ENCODE data around the gene THAP4. TPM values are rescaled to one million over a fixed set of nuclear protein-coding genes. Genes with fewer than 3 reads are reported as not detected.

Gene THAP4
- polyA plus RNA-seq, 1 of the 3 experiments (the other 2 are of a cell fraction): 64.7 TPM

DNA sequence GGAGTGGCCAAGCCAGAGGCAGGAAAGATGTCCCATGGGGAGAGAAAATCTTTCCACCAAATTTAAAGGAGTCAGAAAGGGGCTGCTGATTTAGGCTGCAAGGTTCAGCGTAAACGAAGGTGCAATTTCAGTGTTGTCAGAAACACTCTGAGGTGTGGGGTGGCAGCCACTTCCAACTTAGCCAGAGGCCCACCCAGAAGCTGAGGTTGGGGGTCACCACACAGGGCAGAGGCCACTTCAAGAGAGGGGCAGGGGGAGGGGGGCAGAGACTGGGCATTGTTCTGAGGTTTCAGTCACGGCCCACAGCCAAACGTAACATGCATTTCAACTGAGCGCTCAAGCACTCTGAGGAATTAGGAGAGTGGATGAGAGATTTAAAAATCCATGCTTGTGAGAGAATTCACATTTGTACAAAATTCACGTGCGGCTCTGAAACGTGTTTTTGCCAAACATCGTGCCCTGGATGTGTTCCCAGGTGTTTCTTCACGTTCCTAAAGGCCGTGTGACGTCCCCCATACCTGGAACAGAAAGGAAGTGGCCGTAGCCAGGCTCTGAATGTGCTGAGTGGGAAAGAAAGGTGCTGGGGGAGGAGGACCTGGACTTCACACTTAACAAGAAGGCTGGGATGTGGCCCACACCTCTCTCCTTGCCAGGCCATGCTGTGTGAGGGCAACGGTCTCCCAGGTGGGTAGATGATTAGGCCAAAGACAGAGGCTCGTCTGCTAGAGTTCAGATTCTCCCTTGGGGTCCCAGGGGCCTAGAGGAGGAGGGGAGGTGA lies 97.9 kb downstream of the THAP4 start:
- H3K4me2 ChIP-seq: no peak overlapping the region
- no peaks in the 10 kb centered on the region for H3K36me3 ChIP-seq (replicated peaks in 1 of 2; ENCODE audit: control insufficient read depth in 1 of 2, insufficient read depth in 2 of 2, low read length in 1 of 2)
- H4K20me1 ChIP-seq (ENCODE audit: insufficient read depth): no peaks in the 10 kb centered on the region
- peaks cover 18% of the 10 kb centered on the region; the same call in 1 of the 2 replicates for H3K27me3 ChIP-seq (ENCODE audit: insufficient read depth)
- DNase-seq: no peak
- H3K9me2 ChIP-seq: no peaks in the 10 kb centered on the region
- POLR2A ChIA-PET: no interaction called here
- H2AFZ ChIP-seq (ENCODE audit: low read depth): no peak overlapping the region
- CTCF ChIA-PET: no interaction called here
- H3K27ac ChIP-seq (ENCODE audit: low read depth in 2 of 2, low read length in 1 of 2): no peak overlapping the region
- H3K4me3 ChIP-seq (ENCODE audit: low read depth in 2 of 2, low read length in 1 of 2): no peak overlapping the region
- no peaks in the 10 kb centered on the region for H3K9me3 ChIP-seq
- TF ChIP-seq POLR2AphosphoS5 (IDR thresholded peaks at IDR 0.05; ENCODE audit: low read depth, low read length) (no peak), EP300 (IDR thresholded peaks at IDR 0.05; ENCODE audit: borderline replicate concordance in 1 of 2, low read depth in 1 of 2, low read length in 1 of 2) (no peak), TEAD4 (IDR thresholded peaks at IDR 0.05; ENCODE audit: borderline replicate concordance, insufficient read depth) (no peak), MXI1 (IDR thresholded peaks at IDR 0.05; ENCODE audit: low read depth, low read length) (no peak), TCF12 (IDR thresholded peaks at IDR 0.05) (no peak), YY1 (IDR thresholded peaks at IDR 0.05; ENCODE audit: low read depth) (no peak), GABPA (IDR thresholded peaks at IDR 0.05; ENCODE audit: low read depth) (no peak), EZH2phosphoT487 (IDR thresholded peaks at IDR 0.05; ENCODE audit: borderline replicate concordance, low read depth) (no peak), SIN3A (IDR thresholded peaks at IDR 0.05; ENCODE audit: borderline replicate concordance, low read depth, low read length) (no peak), SMC3 (IDR thresholded peaks at IDR 0.05; ENCODE audit: low read depth, low read length) (no peak), FOXM1 (IDR thresholded peaks at IDR 0.05; ENCODE audit: low read depth) (no peak)
- TF ChIP-seq, protein P1, sequence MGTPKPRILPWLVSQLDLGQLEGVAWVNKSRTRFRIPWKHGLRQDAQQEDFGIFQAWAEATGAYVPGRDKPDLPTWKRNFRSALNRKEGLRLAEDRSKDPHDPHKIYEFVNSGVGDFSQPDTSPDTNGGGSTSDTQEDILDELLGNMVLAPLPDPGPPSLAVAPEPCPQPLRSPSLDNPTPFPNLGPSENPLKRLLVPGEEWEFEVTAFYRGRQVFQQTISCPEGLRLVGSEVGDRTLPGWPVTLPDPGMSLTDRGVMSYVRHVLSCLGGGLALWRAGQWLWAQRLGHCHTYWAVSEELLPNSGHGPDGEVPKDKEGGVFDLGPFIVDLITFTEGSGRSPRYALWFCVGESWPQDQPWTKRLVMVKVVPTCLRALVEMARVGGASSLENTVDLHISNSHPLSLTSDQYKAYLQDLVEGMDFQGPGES (IDR thresholded peaks at IDR 0.05; ENCODE audit: low read depth, low read length): no peak
- TF ChIP-seq, protein P2, sequence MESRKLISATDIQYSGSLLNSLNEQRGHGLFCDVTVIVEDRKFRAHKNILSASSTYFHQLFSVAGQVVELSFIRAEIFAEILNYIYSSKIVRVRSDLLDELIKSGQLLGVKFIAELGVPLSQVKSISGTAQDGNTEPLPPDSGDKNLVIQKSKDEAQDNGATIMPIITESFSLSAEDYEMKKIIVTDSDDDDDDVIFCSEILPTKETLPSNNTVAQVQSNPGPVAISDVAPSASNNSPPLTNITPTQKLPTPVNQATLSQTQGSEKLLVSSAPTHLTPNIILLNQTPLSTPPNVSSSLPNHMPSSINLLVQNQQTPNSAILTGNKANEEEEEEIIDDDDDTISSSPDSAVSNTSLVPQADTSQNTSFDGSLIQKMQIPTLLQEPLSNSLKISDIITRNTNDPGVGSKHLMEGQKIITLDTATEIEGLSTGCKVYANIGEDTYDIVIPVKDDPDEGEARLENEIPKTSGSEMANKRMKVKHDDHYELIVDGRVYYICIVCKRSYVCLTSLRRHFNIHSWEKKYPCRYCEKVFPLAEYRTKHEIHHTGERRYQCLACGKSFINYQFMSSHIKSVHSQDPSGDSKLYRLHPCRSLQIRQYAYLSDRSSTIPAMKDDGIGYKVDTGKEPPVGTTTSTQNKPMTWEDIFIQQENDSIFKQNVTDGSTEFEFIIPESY (IDR thresholded peaks at IDR 0.05; ENCODE audit: borderline replicate concordance, low read depth): no peak
- TF ChIP-seq, protein P3, sequence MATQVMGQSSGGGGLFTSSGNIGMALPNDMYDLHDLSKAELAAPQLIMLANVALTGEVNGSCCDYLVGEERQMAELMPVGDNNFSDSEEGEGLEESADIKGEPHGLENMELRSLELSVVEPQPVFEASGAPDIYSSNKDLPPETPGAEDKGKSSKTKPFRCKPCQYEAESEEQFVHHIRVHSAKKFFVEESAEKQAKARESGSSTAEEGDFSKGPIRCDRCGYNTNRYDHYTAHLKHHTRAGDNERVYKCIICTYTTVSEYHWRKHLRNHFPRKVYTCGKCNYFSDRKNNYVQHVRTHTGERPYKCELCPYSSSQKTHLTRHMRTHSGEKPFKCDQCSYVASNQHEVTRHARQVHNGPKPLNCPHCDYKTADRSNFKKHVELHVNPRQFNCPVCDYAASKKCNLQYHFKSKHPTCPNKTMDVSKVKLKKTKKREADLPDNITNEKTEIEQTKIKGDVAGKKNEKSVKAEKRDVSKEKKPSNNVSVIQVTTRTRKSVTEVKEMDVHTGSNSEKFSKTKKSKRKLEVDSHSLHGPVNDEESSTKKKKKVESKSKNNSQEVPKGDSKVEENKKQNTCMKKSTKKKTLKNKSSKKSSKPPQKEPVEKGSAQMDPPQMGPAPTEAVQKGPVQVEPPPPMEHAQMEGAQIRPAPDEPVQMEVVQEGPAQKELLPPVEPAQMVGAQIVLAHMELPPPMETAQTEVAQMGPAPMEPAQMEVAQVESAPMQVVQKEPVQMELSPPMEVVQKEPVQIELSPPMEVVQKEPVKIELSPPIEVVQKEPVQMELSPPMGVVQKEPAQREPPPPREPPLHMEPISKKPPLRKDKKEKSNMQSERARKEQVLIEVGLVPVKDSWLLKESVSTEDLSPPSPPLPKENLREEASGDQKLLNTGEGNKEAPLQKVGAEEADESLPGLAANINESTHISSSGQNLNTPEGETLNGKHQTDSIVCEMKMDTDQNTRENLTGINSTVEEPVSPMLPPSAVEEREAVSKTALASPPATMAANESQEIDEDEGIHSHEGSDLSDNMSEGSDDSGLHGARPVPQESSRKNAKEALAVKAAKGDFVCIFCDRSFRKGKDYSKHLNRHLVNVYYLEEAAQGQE (IDR thresholded peaks at IDR 0.05; ENCODE audit: low read depth, low read length): no peak
- TF ChIP-seq, protein P4, sequence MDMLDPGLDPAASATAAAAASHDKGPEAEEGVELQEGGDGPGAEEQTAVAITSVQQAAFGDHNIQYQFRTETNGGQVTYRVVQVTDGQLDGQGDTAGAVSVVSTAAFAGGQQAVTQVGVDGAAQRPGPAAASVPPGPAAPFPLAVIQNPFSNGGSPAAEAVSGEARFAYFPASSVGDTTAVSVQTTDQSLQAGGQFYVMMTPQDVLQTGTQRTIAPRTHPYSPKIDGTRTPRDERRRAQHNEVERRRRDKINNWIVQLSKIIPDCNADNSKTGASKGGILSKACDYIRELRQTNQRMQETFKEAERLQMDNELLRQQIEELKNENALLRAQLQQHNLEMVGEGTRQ (IDR thresholded peaks at IDR 0.05; ENCODE audit: borderline replicate concordance, low read depth, low read length): no peak
- H3K9ac ChIP-seq: no peak overlapping the region
- no peaks in the 10 kb centered on the region for H3F3A ChIP-seq (replicated peaks; ENCODE audit: insufficient read depth)
- peaks cover 0 to 8% of the 10 kb centered on the region in 2 experiments; a peak in 1 of 4 replicates for H3K4me1 ChIP-seq (ENCODE audit: control insufficient read depth in 1 of 2, insufficient read depth in 2 of 2, low read depth in 1 of 2, low read length in 1 of 2)
- no peaks in the 10 kb centered on the region for H3K79me2 ChIP-seq (ENCODE audit: insufficient read depth)
- WGBS (ENCODE audit: low lambda C conversion rate): 86% methylated on average over 14 of the region's 15 CpGs
